ENCODE results near the gene PRRT4. TPM values are rescaled to one million over a fixed set of nuclear protein-coding genes. Genes with fewer than 3 reads are reported as not detected.
A peak's percentile ranks its signal among the peaks of the same experiment; 100 is the strongest.

PRRT4 gene
- total RNA-seq, 1 donor, result not detected

GRCh38 chr7:128335730-128336129 lies 25.8 kb downstream of the PRRT4 start:
- DNase-seq (ENCODE audit: low read depth), result no peak
- H3K4me3 ChIP-seq (ENCODE audit: low read depth, low read length), result no peak overlapping the region
- no peak for TF ChIP-seq CTCF (IDR thresholded peaks at IDR 0.05; ENCODE audit: insufficient read depth, low read depth, low read length)

- no peak for DNase-seq (ENCODE audit: low read depth)
- H3K4me3 ChIP-seq (ENCODE audit: low read depth, low read length), result no peak overlapping the region
- no peak for TF ChIP-seq CTCF (IDR thresholded peaks at IDR 0.05; ENCODE audit: insufficient read depth, low read depth, low read length)
Observed at GRCh38 chr7:128324368-128324680, 37.2 kb downstream of the PRRT4 start.

- H3K4me3 ChIP-seq (ENCODE audit: low read depth, low read length), result no peak overlapping the region
- no peak for TF ChIP-seq CTCF (IDR thresholded peaks at IDR 0.05; ENCODE audit: insufficient read depth, low read depth, low read length)
- no peak for DNase-seq (ENCODE audit: low read depth)
Observed at GRCh38 chr7:128323459-128324367, 37.8 kb downstream of the PRRT4 start.

- no peak overlapping the region for H3K4me3 ChIP-seq (ENCODE audit: low read depth, low read length)
- no peak for TF ChIP-seq CTCF (IDR thresholded peaks at IDR 0.05; ENCODE audit: insufficient read depth, low read depth, low read length)
- no peak for DNase-seq (ENCODE audit: low read depth)
Observed at GRCh38 chr7:128323040-128323439, 38.5 kb downstream of the PRRT4 start.

GRCh38 chr7:128322040-128322643 lies 39.3 kb downstream of the PRRT4 start:
- peak; percentile 53 for TF ChIP-seq CTCF (IDR thresholded peaks at IDR 0.05; ENCODE audit: insufficient read depth, low read depth, low read length)
- no peak overlapping the region for H3K4me3 ChIP-seq (ENCODE audit: low read depth, low read length)
- DNase-seq (ENCODE audit: low read depth), result peak; percentile 49

GRCh38 chr7:128321044-128321422 lies 40.5 kb downstream of the PRRT4 start:
- DNase-seq (ENCODE audit: low read depth), result no peak
- no peak for TF ChIP-seq CTCF (IDR thresholded peaks at IDR 0.05; ENCODE audit: insufficient read depth, low read depth, low read length)

More at GRCh38 chr7:128321044-128321422, 40.5 kb downstream of the PRRT4 start:
- no peak overlapping the region for H3K4me3 ChIP-seq (ENCODE audit: low read depth, low read length)

Measured in fibroblast of villous mesenchyme (primary cell).